SH-SY5Y (cell line): ENCODE data around the gene SCN1A.

Source experiments
- GATA2 ChIP-seq: IDR thresholded peaks from 2 replicates; pipeline ENCODE4 v1.6.1; 2011; ENCODE audit warnings: mild to moderate bottlenecking, low read depth, low read length
- GATA3 ChIP-seq: IDR thresholded peaks from 2 replicates; pipeline ENCODE4 v1.6.1; 2011; ENCODE audit warnings: low read depth, mild to moderate bottlenecking, low read length, moderate library complexity

DNA sequence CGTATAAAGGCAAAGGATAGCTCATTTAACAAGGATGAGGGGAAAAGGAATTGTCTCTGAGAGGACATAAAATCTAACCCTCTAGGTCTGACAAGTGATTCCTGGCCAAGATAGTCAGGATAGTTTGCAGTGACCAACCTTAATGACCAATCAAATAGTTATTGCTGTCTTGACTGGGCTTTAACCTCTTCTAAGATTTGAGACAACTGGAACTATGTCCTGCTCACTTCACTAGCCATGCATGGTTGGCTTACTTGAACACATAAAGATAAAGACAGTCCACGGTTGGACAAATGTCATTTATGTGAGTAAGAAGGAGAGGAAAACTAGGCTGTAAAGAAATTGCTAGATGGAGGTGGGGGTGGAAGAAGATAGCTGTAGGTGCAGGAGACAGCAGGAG is 53.8 kb downstream of the SCN1A start:
- TF ChIP-seq GATA2, result no peak
- no peak for TF ChIP-seq GATA3
